GM13977 (cell line): ENCODE results near the gene PDK1.
"Not testable (repeated sequence)": the region's sequence is repeated elsewhere in the genome, so short reads cannot be mapped to it uniquely, and the experiment has no call there.

Experiments used
- DNase-seq: peaks from one replicate; pipeline ENCODE4 v3.0.0; 2012; ENCODE audit warnings: low spot score
- CTCF ChIP-seq: IDR thresholded peaks from 2 replicates; pipeline ENCODE4 v1.5.1; 2012; ENCODE audit warnings: mild to moderate bottlenecking, control low read depth; ENCODE audit not compliant: insufficient read depth; ENCODE audit errors: extremely low read depth, missing control alignments
- in situ Hi-C: fragments of 300-500 bp; cut with MboI; formaldehyde crosslinking; loops from one replicate; pipeline ENCODE4 v1.12.0; 2022; ENCODE audit warnings: low sequenced_read_pairs, low pct_unique_long_range_greater_than_20kb, mixed read lengths, inconsistent platforms; ENCODE audit not compliant: unreplicated experiment

The PDK1 gene

GRCh38 chr2:172578054-172578453 lies 22.2 kb downstream of the PDK1 start:
- TF ChIP-seq CTCF = no peak
- in situ Hi-C loops = no loop called here
- DNase-seq = no peak

- TF ChIP-seq CTCF = no peak
- in situ Hi-C loops = no loop called here
Observed at GRCh38 chr2:172578860-172579512, 23.1 kb downstream of the PDK1 start.

GRCh38 chr2:172580544-172580943 lies 24.7 kb downstream of the PDK1 start:
- in situ Hi-C loops = no loop called here
- no peak for TF ChIP-seq CTCF
- no peak for DNase-seq

More at GRCh38 chr2:172578860-172579512, 23.1 kb downstream of the PDK1 start:
- no peak for DNase-seq

GRCh38 chr2:172582656-172583055 lies 26.8 kb downstream of the PDK1 start:
- DNase-seq = no peak
- in situ Hi-C loops = no loop called here
- TF ChIP-seq CTCF = no peak

- DNase-seq = no peak
- TF ChIP-seq CTCF = no peak
- in situ Hi-C loops = no loop called here
Observed at GRCh38 chr2:172586245-172586891, 30.5 kb downstream of the PDK1 start.

GRCh38 chr2:172587231-172587630 lies 31.3 kb downstream of the PDK1 start:
- in situ Hi-C loops, DNase-seq: not testable (repeated sequence)

- DNase-seq = no peak
- in situ Hi-C loops = no loop called here
- no peak for TF ChIP-seq CTCF
Observed at GRCh38 chr2:172588931-172589330, 33.0 kb downstream of the PDK1 start.

- DNase-seq, in situ Hi-C loops: not testable (repeated sequence)
Observed at GRCh38 chr2:172591386-172591785, 35.5 kb downstream of the PDK1 start.

- DNase-seq, in situ Hi-C loops: not testable (repeated sequence)
Observed at GRCh38 chr2:172592190-172592589, 36.3 kb downstream of the PDK1 start.
